Measurements from ENCODE around the gene FAM217A. TPM values are rescaled to one million over a fixed set of nuclear protein-coding genes. Genes with fewer than 3 reads are reported as not detected.

FAM217A gene
- polyA plus RNA-seq, 2 of the 4 experiments (the other 2 are of a cell fraction), result not detected

DNA sequence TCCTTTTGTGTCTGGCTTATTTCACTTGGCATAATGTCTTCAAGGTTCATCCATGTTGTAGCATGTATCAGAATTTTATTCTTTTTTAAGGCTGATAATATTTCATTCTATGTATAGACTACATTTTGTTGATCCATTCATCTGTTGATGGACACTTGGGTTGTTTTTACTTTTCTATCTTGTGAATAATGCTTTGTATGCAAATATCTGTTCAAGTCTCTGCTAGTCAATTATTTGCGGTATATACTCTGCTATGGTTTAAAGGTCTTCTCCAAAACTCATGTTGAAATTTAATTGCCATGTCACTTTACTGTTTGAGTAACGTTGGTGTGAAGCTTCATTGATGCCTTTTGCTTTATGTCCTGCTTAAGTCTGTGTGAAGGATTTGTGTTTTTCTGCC lies 28.9 kb upstream of the FAM217A start (continued):
- TF ChIP-seq ATOH8 (CRISPR knock-in tag; IDR thresholded peaks at IDR 0.05; ENCODE audit: low read depth) (no peak), KDM1A (IDR thresholded peaks at IDR 0.05; ENCODE audit: low read depth) (no peak)
- TF ChIP-seq, protein P1, sequence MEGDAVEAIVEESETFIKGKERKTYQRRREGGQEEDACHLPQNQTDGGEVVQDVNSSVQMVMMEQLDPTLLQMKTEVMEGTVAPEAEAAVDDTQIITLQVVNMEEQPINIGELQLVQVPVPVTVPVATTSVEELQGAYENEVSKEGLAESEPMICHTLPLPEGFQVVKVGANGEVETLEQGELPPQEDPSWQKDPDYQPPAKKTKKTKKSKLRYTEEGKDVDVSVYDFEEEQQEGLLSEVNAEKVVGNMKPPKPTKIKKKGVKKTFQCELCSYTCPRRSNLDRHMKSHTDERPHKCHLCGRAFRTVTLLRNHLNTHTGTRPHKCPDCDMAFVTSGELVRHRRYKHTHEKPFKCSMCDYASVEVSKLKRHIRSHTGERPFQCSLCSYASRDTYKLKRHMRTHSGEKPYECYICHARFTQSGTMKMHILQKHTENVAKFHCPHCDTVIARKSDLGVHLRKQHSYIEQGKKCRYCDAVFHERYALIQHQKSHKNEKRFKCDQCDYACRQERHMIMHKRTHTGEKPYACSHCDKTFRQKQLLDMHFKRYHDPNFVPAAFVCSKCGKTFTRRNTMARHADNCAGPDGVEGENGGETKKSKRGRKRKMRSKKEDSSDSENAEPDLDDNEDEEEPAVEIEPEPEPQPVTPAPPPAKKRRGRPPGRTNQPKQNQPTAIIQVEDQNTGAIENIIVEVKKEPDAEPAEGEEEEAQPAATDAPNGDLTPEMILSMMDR (IDR thresholded peaks at IDR 0.05), result no peak

DNA sequence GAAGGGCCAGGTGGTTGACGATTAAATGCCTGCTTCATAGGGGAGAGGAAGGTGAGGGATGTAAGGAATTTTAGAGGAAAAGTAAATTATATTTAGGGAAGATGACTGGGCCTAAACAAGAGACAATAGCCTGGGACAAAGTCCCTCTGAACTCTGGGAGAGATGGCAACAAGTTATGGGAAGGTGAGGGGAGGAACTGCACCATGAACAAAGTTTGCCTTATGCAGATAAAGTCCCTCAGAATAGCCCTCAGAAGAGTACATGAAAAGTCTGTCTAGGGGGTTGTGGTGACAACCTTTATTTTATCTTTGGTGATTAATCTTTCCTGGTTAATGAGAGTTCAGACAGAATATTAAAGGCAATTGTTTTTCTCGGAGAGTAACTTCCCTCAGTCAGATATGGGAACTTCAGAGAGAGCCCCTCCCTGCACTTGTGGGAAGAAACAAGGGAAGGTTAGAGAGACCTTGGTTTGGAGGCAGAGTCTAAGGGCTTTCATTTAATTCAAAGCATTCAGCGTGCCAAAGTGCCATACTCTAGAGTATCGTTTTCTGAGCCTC lies 27.1 kb upstream of the FAM217A start:
- DNase-seq (ENCODE audit: low read depth in 1 of 2, low spot score in 1 of 2) (no peak), ATAC-seq (no peak), FAIRE-seq (no peak)
- WGBS (ENCODE audit: missing lambda C conversion rate), result 83% methylated on average over 4 of the region's 4 CpGs
- no peak overlapping the region for H3K27ac ChIP-seq
- TF ChIP-seq BCL3 (IDR thresholded peaks at IDR 0.05) (no peak), CHD4 (IDR thresholded peaks at IDR 0.05; ENCODE audit: borderline replicate concordance) (no peak), MYC (IDR thresholded peaks at IDR 0.05; ENCODE audit: borderline replicate concordance, low read length) (no peak), USF2 (IDR thresholded peaks at IDR 0.05) (no peak), JUNB (IDR thresholded peaks at IDR 0.05) (no peak), HEYL (CRISPR knock-in tag; IDR thresholded peaks at IDR 0.05) (no peak), ZSCAN20 (CRISPR knock-in tag; IDR thresholded peaks at IDR 0.05) (no peak), RAD21 (conservative IDR thresholded peaks at IDR 0.05 in 1 of 2, IDR thresholded peaks at IDR 0.05 in 1 of 2) (no peak), PBX3 (IDR thresholded peaks at IDR 0.05) (no peak), RARB (CRISPR knock-in tag; IDR thresholded peaks at IDR 0.05) (no peak), EHMT2 (IDR thresholded peaks at IDR 0.05; ENCODE audit: low read depth) (no peak), CBX8 (IDR thresholded peaks at IDR 0.05) (no peak), FOXS1 (CRISPR knock-in tag; IDR thresholded peaks at IDR 0.05) (no peak), REST (IDR thresholded peaks at IDR 0.05) (no peak), GATA3 (IDR thresholded peaks at IDR 0.05; ENCODE audit: borderline replicate concordance) (no peak)
- no peak overlapping the region for H3K4me2 ChIP-seq
- no peak overlapping the region for H3K4me3 ChIP-seq
- POLR2A ChIA-PET, result no interaction called here
- peaks cover 7% of the 10 kb centered on the region; the same call in 1 of the 3 replicates for H3K4me1 ChIP-seq
- no peaks in the 10 kb centered on the region for H3K9me3 ChIP-seq
- CTCF ChIA-PET, result no interaction called here
